Activated CD8-positive, alpha-beta memory T cell treated with anti-CD3 and anti-CD28 coated beads, Interleukin-2, amount 50 U/mL, for 48 hours (primary cell): ENCODE results near the gene GSTT2B.
"Not testable (repeated sequence)": the region's sequence is repeated elsewhere in the genome, so short reads cannot be mapped to it uniquely, and the experiment has no call there.

Experiments used
- DNase-seq: peaks from one replicate; pipeline ENCODE4 v3.0.0-alpha.2; 2020

GSTT2B gene, protein sequence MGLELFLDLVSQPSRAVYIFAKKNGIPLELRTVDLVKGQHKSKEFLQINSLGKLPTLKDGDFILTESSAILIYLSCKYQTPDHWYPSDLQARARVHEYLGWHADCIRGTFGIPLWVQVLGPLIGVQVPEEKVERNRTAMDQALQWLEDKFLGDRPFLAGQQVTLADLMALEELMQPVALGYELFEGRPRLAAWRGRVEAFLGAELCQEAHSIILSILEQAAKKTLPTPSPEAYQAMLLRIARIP

DNA sequence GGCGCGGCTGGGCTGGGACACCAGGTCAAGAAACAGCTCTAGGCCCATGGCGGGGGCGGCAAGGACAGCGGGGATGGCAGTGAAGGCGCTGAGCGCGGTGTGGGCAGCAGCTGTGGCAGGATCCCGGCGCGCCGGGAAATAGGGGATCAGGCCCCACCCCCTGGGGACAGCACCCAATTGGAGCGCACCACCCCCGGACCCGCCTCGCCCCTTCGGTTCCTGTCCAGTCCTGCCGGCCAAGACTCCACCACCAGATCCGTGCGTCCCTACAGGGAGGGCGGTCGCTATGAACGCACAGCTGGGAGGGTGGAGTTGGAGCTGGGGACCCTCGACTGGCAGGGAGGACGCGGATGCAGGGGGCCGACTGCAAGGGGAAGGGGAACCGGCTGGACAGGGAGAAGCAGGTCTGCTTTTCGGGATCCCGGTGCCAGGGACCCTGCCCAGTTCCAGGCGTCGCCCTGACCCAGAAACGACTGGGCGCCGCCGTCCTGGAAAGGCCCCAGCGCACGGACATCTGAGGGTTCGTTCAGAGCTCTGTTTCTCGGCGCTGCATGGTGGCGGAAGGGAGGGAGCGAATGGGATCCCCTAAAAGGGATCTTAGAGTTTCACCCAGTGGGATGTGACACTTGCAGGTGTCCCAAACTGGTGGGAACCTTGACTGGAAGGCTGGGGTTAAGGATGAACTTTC, at the start of gene GSTT2B:
Gene GSTT2B, minus strand, starts transcription at position 112 of the 688 bp plus-strand sequence. Its CDS starts 64 bp downstream, at position 48.
- DNase-seq = not testable (repeated sequence)

DNA sequence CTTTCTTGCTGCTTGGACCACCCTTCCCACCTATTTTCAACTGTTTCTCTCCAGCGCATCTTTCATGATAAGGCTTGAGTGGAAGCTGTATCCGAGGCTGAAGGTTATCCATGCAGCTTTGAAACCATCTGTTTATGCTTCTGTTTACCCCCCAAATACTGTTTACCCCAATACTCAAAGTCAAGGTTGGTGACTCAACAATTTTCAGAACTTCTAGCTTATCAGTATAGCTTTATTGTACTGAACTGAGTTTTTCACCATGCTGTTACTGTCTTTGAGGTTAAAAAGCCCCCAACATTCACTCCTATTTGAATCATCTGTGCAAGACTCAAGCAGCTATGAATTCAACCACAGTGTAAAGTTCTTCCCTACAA, 49.0 kb upstream of the GSTT2B start:
- DNase-seq = no peak

GRCh38 chr22:24009227-24010017, 48.4 kb upstream of the GSTT2B start:
- no peak for DNase-seq

- DNase-seq = no peak
These were observed 47.6 kb upstream of the GSTT2B start for GRCh38 chr22:24008381-24009226.

DNA sequence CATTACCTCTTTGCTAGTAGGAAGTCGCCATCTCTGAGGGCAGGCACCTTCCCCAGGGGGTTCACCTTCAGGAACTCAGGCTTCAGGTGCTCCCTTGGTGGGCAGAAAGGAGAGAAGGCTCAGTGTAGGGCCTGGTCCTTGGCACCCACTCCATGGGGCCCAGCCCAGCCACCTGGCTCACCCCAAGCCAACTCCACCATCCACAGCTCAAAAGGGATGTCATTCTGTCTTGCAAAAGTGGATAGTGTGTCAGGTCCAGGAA, 47.0 kb upstream of the GSTT2B start:
- DNase-seq = no peak

DNA sequence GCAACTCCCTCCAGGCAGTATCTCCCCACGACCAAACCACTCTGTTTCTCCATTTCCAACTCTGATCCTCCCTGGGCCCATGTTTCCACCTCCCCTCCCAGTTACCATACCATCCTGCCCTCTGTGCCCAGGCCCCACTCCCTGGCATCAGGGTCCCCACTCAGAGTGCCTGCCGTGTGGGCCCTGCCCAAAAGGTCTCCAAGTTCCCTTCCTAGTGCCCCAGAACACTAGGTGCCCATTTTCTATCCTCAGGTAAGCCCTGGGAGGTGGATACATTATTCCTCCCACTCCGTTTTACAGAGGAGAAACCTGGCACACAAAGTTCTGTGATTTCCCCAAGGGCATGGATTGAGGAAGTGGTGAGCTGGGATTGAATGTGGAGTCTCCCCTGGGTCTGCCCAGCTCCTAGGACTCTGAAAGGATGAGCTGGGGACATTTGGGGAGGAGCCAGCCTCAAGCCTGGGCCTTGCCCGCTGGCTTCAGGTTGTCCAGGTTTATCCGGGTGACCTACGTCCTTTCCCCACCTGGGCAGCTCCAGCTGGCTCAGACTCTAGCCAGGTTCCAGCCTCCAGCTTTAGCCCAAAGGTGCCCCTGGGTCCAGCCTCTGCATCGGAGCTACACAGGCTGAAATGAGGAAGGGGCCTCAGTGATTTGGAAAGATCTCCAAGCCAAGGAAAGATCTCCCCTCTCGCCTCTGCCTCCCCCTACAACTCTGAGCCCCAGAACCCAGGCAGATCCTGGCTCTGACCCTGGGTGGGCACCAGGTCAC, 46.4 kb upstream of the GSTT2B start:
- no peak for DNase-seq

GRCh38 chr22:24006914-24007214, 45.9 kb upstream of the GSTT2B start:
- DNase-seq = no peak

DNA sequence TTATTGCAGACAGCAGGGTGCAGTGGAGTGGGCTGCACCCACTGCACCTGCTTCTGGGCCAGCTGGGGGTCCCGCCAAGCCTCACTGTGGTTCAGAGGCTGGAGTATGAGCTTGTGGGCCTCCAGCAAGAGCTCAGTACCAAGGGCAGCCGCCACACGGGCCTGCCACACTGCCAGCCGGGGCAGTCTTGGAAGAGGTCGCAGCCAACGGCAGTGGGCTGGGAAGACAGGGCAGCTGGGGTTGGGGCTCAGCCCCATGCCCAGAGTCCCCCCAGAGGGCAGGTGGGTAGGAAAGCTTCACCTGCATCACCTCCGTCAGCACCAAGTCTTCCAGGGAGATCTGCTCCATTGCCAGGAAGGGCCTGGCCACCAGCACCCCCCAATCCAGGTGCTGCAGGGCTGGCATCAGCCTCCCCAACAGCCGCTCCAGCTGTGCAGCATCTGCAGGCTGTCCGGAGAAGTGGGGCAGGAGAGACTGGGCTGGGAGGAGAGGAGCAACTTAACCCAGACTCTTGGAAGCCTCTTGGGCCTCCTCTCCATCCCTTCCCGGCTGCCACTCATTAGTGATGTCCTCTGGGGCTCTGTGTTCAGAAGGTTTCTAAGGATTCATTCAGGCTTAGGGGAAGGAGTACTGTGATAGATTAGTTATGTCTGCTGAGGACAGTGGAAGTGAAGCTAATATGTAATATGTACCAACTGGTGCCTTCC, 45.4 kb upstream of the GSTT2B start:
- DNase-seq = no peak

GRCh38 chr22:24005201-24005600, 44.2 kb upstream of the GSTT2B start, which contains the start of gene GSTT4:
Gene GSTT4, minus strand, starts transcription at chr22:24005453. Its CDS starts 97 bp downstream, at chr22:24005356.
- no peak for DNase-seq

DNA sequence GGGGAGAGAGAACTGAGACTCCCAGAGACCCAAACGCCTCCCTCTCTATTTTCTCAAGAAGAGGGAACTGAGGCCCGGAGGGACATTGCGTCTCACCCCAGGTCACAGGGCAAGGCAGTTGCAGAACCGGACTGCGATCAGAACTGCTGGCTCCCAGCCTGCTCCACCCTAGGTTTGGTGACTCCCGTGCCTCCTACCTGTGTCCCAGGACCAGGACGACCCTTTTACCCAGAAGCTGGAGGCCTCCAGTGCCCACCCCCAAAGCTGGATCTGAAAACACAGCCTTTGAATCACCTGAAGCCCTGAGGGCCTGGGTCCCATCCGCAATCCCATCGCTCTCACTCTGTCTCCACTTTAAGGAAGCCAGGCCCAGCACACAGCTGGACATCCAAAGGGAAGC, 42.9 kb upstream of the GSTT2B start:
- no peak for DNase-seq

DNA sequence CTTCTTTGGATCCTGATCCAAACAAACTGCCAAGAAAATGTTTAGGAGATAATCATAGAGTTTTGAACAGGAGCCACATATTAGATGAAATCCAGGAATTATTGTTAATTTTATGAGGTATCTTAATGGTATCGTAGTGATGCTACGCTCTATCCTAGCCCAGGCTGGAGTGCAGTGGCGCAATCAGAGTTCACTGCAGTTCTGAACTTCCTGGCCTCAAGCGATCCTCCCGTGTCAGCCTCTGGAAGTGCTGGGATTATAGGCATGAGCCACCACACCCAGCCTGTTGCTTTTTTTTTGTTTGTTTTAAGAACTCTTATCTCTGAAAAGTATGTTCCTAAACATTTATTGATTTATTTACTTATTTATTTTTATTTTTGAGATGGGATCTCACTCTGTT, 41.9 kb upstream of the GSTT2B start:
- DNase-seq = no peak

GRCh38 chr22:24002272-24002671, 41.3 kb upstream of the GSTT2B start:
- DNase-seq = no peak

DNA sequence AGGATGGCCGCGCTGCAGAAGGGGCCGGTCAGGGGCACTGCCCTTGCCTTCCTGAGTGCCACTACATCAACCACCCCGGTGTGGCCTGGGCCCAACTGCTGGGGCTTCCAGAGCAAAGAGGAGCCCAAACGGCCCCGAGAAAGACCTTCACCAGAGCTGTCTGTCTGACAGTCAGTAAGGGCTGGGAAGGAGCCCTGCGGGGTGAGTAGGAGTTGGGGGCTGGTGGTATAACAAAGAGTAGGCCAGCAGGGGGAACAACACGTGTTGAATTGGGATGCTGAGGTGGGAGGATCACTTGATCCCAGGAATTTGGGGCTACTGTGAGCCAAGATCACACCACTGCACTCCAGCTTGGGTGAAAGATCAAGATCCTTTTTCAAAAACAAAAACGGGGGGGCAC, 40.3 kb upstream of the GSTT2B start:
- no peak for DNase-seq

- not testable (repeated sequence) for DNase-seq
These were observed 38.8 kb upstream of the GSTT2B start for GRCh38 chr22:23999779-24000178.

- DNase-seq = no peak
These were observed 36.1 kb upstream of the GSTT2B start for GRCh38 chr22:23997092-23997491.

DNA sequence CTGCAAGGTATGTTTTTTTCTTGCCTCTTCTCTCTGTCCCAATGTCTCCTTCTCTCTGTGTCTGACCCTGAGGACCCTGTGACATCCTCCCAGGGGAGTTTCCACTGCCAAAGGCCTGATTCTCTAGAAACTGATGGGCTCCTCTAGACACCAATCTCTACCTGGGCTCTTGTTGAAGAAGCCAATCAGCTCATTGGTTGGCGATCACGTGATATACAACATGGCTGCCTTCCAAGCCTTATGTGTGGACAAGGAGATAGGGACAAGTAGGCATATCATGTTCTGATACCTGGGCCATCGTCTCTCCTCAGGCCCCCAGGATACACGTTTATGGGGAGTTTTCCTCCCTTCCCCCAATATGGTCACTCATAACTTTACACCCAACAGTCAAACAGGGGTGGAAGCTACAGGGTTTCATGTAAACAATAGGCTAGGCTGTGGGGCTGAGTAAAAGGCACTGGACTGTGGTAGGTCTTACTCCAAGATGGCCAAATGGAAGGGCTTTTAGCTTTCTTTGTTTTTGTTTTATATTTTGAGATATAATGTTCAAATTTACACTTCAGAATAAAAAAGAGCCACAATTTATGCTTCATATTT, 32.7 kb upstream of the GSTT2B start:
- not testable (repeated sequence) for DNase-seq

GRCh38 chr22:23993080-23993479, 32.1 kb upstream of the GSTT2B start:
- DNase-seq = not testable (repeated sequence)

- DNase-seq = not testable (repeated sequence)
These were observed 28.7 kb upstream of the GSTT2B start for GRCh38 chr22:23989583-23990244.

- DNase-seq = not testable (repeated sequence)
These were observed 25.7 kb upstream of the GSTT2B start for GRCh38 chr22:23986538-23987178.

DNA sequence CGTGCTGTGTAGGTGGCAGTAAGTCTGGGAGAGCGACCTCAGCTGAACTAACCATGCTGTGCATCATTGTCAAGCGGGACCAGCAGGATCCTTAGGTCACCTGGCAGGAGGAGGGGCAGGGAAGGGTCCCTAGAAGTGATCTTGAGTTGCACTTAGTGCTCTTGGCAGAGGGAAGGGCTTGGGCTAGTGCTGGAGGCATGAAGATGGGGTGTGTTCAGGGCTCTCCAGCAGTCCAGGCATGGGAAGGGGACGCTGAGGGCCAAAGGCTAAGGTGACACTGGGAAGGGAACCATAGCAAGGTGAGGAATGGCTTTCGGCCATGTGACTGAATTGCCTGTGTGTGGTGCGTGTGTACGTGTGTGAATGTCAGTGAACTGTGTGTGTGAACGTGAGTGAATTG, 25.1 kb upstream of the GSTT2B start:
- DNase-seq = not testable (repeated sequence)
